Renal cortex interstitium (tissue), 11 donors: Measurements from ENCODE around the gene PLA2G3. TPM values are rescaled to one million over a fixed set of nuclear protein-coding genes. Genes with fewer than 3 reads are reported as not detected.
"Not testable (repeated sequence)": the region's sequence is repeated elsewhere in the genome, so short reads cannot be mapped to it uniquely, and the experiment has no call there.

Source experiments
- DNase-seq, 11 donors: peaks; one replicate each; pipeline ENCODE4 v3.0.0-alpha.2; 2013; ENCODE audit warnings: low read depth in 9 of 11, low spot score in 4 of 11; ENCODE audit errors: extremely low read depth in 1 of 11
- polyA plus RNA-seq, 3 donors: library from polyadenylated mRNA; unstranded; fragments of 120-200 nt; gene quantifications; one replicate each; pipeline ENCODE4 v1.2.1, GENCODE V29; 2013; ENCODE audit not compliant: insufficient read length in 3 of 3

The PLA2G3 gene
- polyA plus RNA-seq, 3 donors = 0.06 to 0.22 (median 0.11) TPM

- DNase-seq = no peak
Measured at GRCh38 chr22:31126128-31126868, 14.0 kb downstream of the PLA2G3 start.

- no peak for DNase-seq
Measured at GRCh38 chr22:31125521-31126117, 14.7 kb downstream of the PLA2G3 start.

GRCh38 chr22:31124811-31125465, 15.4 kb downstream of the PLA2G3 start:
- no peak for DNase-seq

GRCh38 chr22:31124290-31124689, 16.0 kb downstream of the PLA2G3 start:
- DNase-seq = no peak

- DNase-seq = no peak
Measured at GRCh38 chr22:31123292-31123602, 17.1 kb downstream of the PLA2G3 start.

GRCh38 chr22:31122532-31123291, 17.6 kb downstream of the PLA2G3 start, which contains the start of gene INPP5J:
TSS of gene INPP5J (plus strand) at chr22:31122966. CDS start at chr22:31123015, 49 bp downstream.
- peak in 3 of 11 donors; percentile 47 to 62 (median 60) for DNase-seq

- no peak for DNase-seq
Measured at GRCh38 chr22:31122196-31122531, 18.1 kb downstream of the PLA2G3 start.

- DNase-seq = no peak
Measured at GRCh38 chr22:31121403-31121802, 18.9 kb downstream of the PLA2G3 start.

- no peak for DNase-seq
Measured at GRCh38 chr22:31120642-31121041, 19.7 kb downstream of the PLA2G3 start.

- DNase-seq = no peak
Measured at GRCh38 chr22:31120230-31120629, 20.1 kb downstream of the PLA2G3 start.

GRCh38 chr22:31119026-31119717, 21.1 kb downstream of the PLA2G3 start:
- DNase-seq = no peak

GRCh38 chr22:31118046-31118820, 22.1 kb downstream of the PLA2G3 start:
- DNase-seq = no peak

- DNase-seq = not testable (repeated sequence)
Measured at GRCh38 chr22:31112547-31113091, 27.7 kb downstream of the PLA2G3 start.

- no peak for DNase-seq
Measured at GRCh38 chr22:31107894-31108218, 32.5 kb downstream of the PLA2G3 start.

- DNase-seq = peak; percentile 79 to 95 (median 92)
Measured at GRCh38 chr22:31107178-31107893, 33.0 kb downstream of the PLA2G3 start, which contains the start of gene SELENOM. TSS of gene SELENOM (minus strand) at chr22:31107568. CDS start at chr22:31107505, 63 bp downstream.

- DNase-seq = no peak
Measured at GRCh38 chr22:31106731-31107177, 33.6 kb downstream of the PLA2G3 start.

- DNase-seq = no peak
Measured at GRCh38 chr22:31106001-31106571, 34.2 kb downstream of the PLA2G3 start.
